ENCODE measurements around the gene ADRM1.

- TF ChIP-seq CTCF (IDR thresholded peaks at IDR 0.05; ENCODE audit: low read depth, low read length, poor library complexity, severe bottlenecking) (no peak), EZH2phosphoT487 (IDR thresholded peaks at IDR 0.05; ENCODE audit: borderline replicate concordance, low read length) (no peak)
Measured at GRCh38 chr20:62352402-62353288, 49.8 kb downstream of the ADRM1 start.

All from DOHH2 (cell line).